Endothelial cell of umbilical vein (primary cell): ENCODE data around the gene PFN2. TPM values are rescaled to one million over a fixed set of nuclear protein-coding genes. Genes with fewer than 3 reads are reported as not detected.
A peak's percentile ranks its signal among the peaks of the same experiment; 100 is the strongest.

ENCODE experiments used
- BruUV-seq: library from RNA; stranded (reverse); fragments of 400-500 nt; replicated peaks from 2 replicates; lab custom pipeline; 2021; lab: Mats Ljungman, UMichigan
- CTCF ChIA-PET: fragments of 300-600, 350-600 bp; sonication (Branson Sonifier 250); formaldehyde crosslinking; loops from one replicate; lab custom pipeline; 2021; ENCODE audit warnings: antibody characterized with exemption, inconsistent platforms; lab: Charles Lee
- POLR2A ChIA-PET: fragments of 300-600, 350-600 bp; sonication (Branson Sonifier 250); formaldehyde crosslinking; loops from one replicate; lab custom pipeline; 2021; ENCODE audit warnings: antibody characterized with exemption, inconsistent platforms; lab: Charles Lee
- DNase-seq: peaks from one replicate; pipeline ENCODE4 v3.0.0-alpha.2; 2011; ENCODE audit warnings: low read depth, low spot score
- FAIRE-seq: peaks from 2 replicates; lab custom pipeline; 2011; peaks lifted over from hg19 to GRCh38; lab: Jason Lieb, UNC
- H2AFZ ChIP-seq: 2 replicates; pipeline ENCODE4 v1.6.0; 2012; ENCODE audit warnings: low read depth, low read length, control low read depth, inconsistent platforms
- H3K27ac ChIP-seq: 2 replicates; pipeline ENCODE4 v1.5.1; 2011; ENCODE audit warnings: low read depth, mild to moderate bottlenecking, control low read depth, low read length, moderate library complexity; ENCODE audit not compliant: insufficient read depth
- H3K27me3 ChIP-seq, 2 experiments: 2 replicates each; pipeline versions ENCODE4 v1.6.0 to v1.6.1; 2011; ENCODE audit warnings: low read length in 2 of 2, mixed read lengths in 1 of 2; ENCODE audit not compliant: control insufficient read depth in 2 of 2, insufficient read depth in 2 of 2
- H3K36me3 ChIP-seq, 2 experiments: 2 replicates in 1 of 2; 3 replicates in 1 of 2; pipeline ENCODE4 v1.5.1; 2011; ENCODE audit warnings: low read length in 2 of 2, mild to moderate bottlenecking in 1 of 2, moderate library complexity in 1 of 2; ENCODE audit not compliant: control insufficient read depth in 2 of 2, insufficient read depth in 2 of 2; ENCODE audit errors: extremely low read depth in 1 of 2
- H3K4me1 ChIP-seq: 3 replicates; pipeline ENCODE4 v1.5.1; 2011; ENCODE audit warnings: mild to moderate bottlenecking, low read length; ENCODE audit not compliant: control insufficient read depth, insufficient read depth; ENCODE audit errors: extremely low read depth
- H3K4me2 ChIP-seq: 2 replicates; pipeline ENCODE4 v1.6.1; 2011; ENCODE audit warnings: low read length, control low read depth, mixed read lengths; ENCODE audit not compliant: insufficient read depth
- H3K4me3 ChIP-seq, 3 experiments: fragments of 200-600 bp in 1 of 3; sonication (generic), shearing (Covaris generic) in 1 of 3; replicated peaks in 1 of 3; 2 replicates each; pipeline ENCODE4 v1.5.1; 2011 to 2016; ENCODE audit warnings: control low read depth in 3 of 3, low read length in 3 of 3, mild to moderate bottlenecking in 2 of 3, inconsistent platforms in 1 of 3, low read depth in 1 of 3, moderate library complexity in 1 of 3; ENCODE audit not compliant: insufficient read depth in 1 of 3
- H3K79me2 ChIP-seq: 2 replicates; pipeline ENCODE4 v1.6.0; 2012; ENCODE audit warnings: low read length, inconsistent platforms; ENCODE audit not compliant: control insufficient read depth, insufficient read depth
- H3K9ac ChIP-seq: replicated peaks from 2 replicates; pipeline ENCODE3; 2011; ENCODE audit warnings: low read length, control low read depth; ENCODE audit not compliant: insufficient read depth; ENCODE audit errors: extremely low read depth
- H3K9me1 ChIP-seq: replicated peaks from 3 replicates; pipeline ENCODE4 v1.6.0; 2011; ENCODE audit warnings: mild to moderate bottlenecking, low read length; ENCODE audit not compliant: control insufficient read depth, insufficient read depth; ENCODE audit errors: extremely low read depth
- H3K9me3 ChIP-seq: replicated peaks from 2 replicates; pipeline ENCODE4 v1.5.1; 2012; ENCODE audit warnings: low read length, inconsistent platforms; ENCODE audit not compliant: control insufficient read depth, insufficient read depth
- H4K20me1 ChIP-seq: replicated peaks from 2 replicates; pipeline ENCODE3; 2011; ENCODE audit warnings: mild to moderate bottlenecking, low read length; ENCODE audit not compliant: control insufficient read depth, insufficient read depth; ENCODE audit errors: extremely low read depth
- EZH2 ChIP-seq: IDR thresholded peaks from 2 replicates; pipeline ENCODE4 v1.6.1; 2012; ENCODE audit warnings: borderline replicate concordance, low read depth, mild to moderate bottlenecking, moderate library complexity, low read length, inconsistent platforms; ENCODE audit not compliant: severe bottlenecking
- FOS ChIP-seq: IDR thresholded peaks from 2 replicates; pipeline ENCODE4 v1.6.1; 2011; ENCODE audit warnings: mild to moderate bottlenecking, low read length, moderate library complexity, borderline replicate concordance; ENCODE audit not compliant: insufficient read depth
- GATA2 ChIP-seq: IDR thresholded peaks from 2 replicates; pipeline ENCODE4 v1.7.0; 2011; ENCODE audit warnings: low read depth, mild to moderate bottlenecking, moderate library complexity, mixed read lengths, low read length; ENCODE audit not compliant: insufficient read length, insufficient read depth
- JUN ChIP-seq: IDR thresholded peaks from 2 replicates; pipeline ENCODE4 v1.6.1; 2011; ENCODE audit warnings: borderline replicate concordance, low read depth; ENCODE audit not compliant: insufficient read length, insufficient read depth
- MYC ChIP-seq: IDR thresholded peaks from one replicate; pipeline ENCODE4 v1.6.1; 2011; ENCODE audit warnings: mild to moderate bottlenecking, low read depth, low read length
- POLR2A ChIP-seq: IDR thresholded peaks from 2 replicates; pipeline ENCODE4 v1.6.1; 2012; ENCODE audit warnings: low read depth, mild to moderate bottlenecking, control low read depth, low read length
- POLR2AphosphoS5 ChIP-seq: IDR thresholded peaks from 2 replicates; pipeline ENCODE4 v1.6.1; 2012; ENCODE audit warnings: low read depth, mild to moderate bottlenecking, control low read depth, low read length, moderate library complexity; ENCODE audit not compliant: insufficient read depth
- dilution Hi-C: fragments of 300-500 bp; cut with MboI; formaldehyde crosslinking; loops from one replicate; pipeline ENCODE4 v1.15.0; 2019; ENCODE audit warnings: low sequenced_read_pairs; ENCODE audit not compliant: extremely low pct_ligation_motif_present
- intact Hi-C: fragments of 100-400 bp; cut with micrococcal nuclease; formaldehyde crosslinking; loops from one replicate; pipeline ENCODE4 v1.10.0; 2022
- polyA plus RNA-seq, 4 experiments: library from polyadenylated mRNA; depleted of rRNA in 3 of 4; stranded (reverse) in 3 of 4; unstranded in 1 of 4; fragments of >200 nt; gene quantifications; 2 replicates each; pipeline versions ENCODE4 v1.2.1 to v1.2.3, GENCODE V29; 2011 to 2012; ENCODE audit warnings: missing spikeins in 1 of 4
- total RNA-seq: library from RNA; stranded (reverse); gene quantifications from 2 replicates; pipeline ENCODE4 v1.2.3, GENCODE V29; 2021
- TF ChIP-seq, protein P1 (sequence below), 2 donors: IDR thresholded peaks; 1 replicate in 1 of 2; 2 replicates in 1 of 2; pipeline ENCODE4 v1.5.1; 2011; ENCODE audit warnings: low read length in 2 of 2, mild to moderate bottlenecking in 2 of 2, moderate library complexity in 2 of 2, control low read depth in 1 of 2, inconsistent platforms in 1 of 2, low read depth in 1 of 2; ENCODE audit not compliant: insufficient read depth in 1 of 2; ENCODE audit errors: extremely low read depth in 1 of 2
- TF ChIP-seq, protein P2 (sequence below): IDR thresholded peaks from 2 replicates; pipeline ENCODE4 v1.6.1; 2011; ENCODE audit not compliant: insufficient read depth, insufficient read length

PFN2 gene
- total and polyA plus RNA-seq, 2 donors (not counting 3 experiments of a cell fraction or from before 2014, with no cell fraction given), result 97.1 to 165 TPM

DNA sequence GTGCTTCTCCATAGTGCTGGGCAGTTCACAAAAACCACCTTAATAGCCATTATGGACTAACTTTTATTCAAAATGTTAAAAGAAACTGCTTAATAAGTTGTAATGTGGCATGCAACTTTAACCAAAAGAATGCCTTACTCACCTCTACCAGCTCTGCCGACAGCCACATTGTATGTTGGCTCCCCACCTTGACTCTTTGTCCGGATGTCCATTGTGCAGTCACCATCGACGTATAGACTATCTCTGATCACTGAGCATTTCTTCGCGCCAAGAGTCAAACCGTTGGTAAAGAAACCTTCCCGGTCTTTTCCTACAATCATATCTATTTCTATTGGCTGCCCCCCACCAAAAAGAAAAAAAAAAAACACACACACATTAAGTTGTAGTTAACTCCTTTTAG, 2.5 kb downstream of the PFN2 start:
- FAIRE-seq (no peak), DNase-seq (no peak)
- peak overlapping the region; percentile 13 for H3K9ac ChIP-seq
- ChIA-PET CTCF (interaction anchor here (1.0 to 5.4 kb wide), 7 partner anchors 10 to 441 kb away, joined by 3 to 87 read pairs (median 12); no protein-coding TSS in a partner anchor), POLR2A (interaction anchor here (0.5 kb wide), 1 partner anchor 35 kb away, joined by 4 read pairs; no protein-coding TSS in a partner anchor)
- H3K4me3 ChIP-seq, result peak overlapping the region in 1 of 3 experiments; percentile 92
- BruUV-seq, result no TSS peak
- intact Hi-C loops, result loop anchor here (1.0 to 5.0 kb wide), 3 partner anchors 440 to 634 kb away; partner anchors contain the start of genes SELENOT and TSC22D2
- H4K20me1 ChIP-seq, result peaks cover 5% of the 10 kb centered on the region
- dilution Hi-C loops, result no loop called here
- no peak for TF ChIP-seq POLR2AphosphoS5
- no peak for TF ChIP-seq EZH2
- TF ChIP-seq FOS, result no peak
- TF ChIP-seq MYC, result no peak
- TF ChIP-seq POLR2A, result no peak
- TF ChIP-seq, protein P1, sequence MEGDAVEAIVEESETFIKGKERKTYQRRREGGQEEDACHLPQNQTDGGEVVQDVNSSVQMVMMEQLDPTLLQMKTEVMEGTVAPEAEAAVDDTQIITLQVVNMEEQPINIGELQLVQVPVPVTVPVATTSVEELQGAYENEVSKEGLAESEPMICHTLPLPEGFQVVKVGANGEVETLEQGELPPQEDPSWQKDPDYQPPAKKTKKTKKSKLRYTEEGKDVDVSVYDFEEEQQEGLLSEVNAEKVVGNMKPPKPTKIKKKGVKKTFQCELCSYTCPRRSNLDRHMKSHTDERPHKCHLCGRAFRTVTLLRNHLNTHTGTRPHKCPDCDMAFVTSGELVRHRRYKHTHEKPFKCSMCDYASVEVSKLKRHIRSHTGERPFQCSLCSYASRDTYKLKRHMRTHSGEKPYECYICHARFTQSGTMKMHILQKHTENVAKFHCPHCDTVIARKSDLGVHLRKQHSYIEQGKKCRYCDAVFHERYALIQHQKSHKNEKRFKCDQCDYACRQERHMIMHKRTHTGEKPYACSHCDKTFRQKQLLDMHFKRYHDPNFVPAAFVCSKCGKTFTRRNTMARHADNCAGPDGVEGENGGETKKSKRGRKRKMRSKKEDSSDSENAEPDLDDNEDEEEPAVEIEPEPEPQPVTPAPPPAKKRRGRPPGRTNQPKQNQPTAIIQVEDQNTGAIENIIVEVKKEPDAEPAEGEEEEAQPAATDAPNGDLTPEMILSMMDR (IDR thresholded peaks at IDR 0.05; ENCODE audit: extremely low read depth in 1 of 2, insufficient read depth in 1 of 2, low read depth in 1 of 2, low read length in 2 of 2), result no peak
- TF ChIP-seq JUN, result no peak
- no peak for TF ChIP-seq GATA2
- TF ChIP-seq, protein P2, sequence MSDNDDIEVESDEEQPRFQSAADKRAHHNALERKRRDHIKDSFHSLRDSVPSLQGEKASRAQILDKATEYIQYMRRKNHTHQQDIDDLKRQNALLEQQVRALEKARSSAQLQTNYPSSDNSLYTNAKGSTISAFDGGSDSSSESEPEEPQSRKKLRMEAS, result no peak
- H3K9me3 ChIP-seq, result no peaks in the 10 kb centered on the region
- peak overlapping the region; percentile 94 for H3K27ac ChIP-seq
- peaks cover 3 to 11% of the 10 kb centered on the region in 2 experiments for H3K36me3 ChIP-seq
- no peaks in the 10 kb centered on the region for H3K9me1 ChIP-seq
- peak overlapping the region; percentile 91 for H3K4me2 ChIP-seq
- peaks cover 0 to 3% of the 10 kb centered on the region in 2 experiments for H3K27me3 ChIP-seq
- no peak overlapping the region for H2AFZ ChIP-seq
- peaks cover 71% of the 10 kb centered on the region for H3K79me2 ChIP-seq
- peaks cover 27% of the 10 kb centered on the region for H3K4me1 ChIP-seq
